Mesenteric fat pad (tissue), 1 donor: Measurements from ENCODE around the gene DDR1. TPM values are rescaled to one million over a fixed set of nuclear protein-coding genes. Genes with fewer than 3 reads are reported as not detected.
"Not testable (repeated sequence)": the region's sequence is repeated elsewhere in the genome, so short reads cannot be mapped to it uniquely, and the experiment has no call there.

Experiments used
- DNase-seq: peaks from one replicate; pipeline ENCODE4 v3.0.0-alpha.2; 2020; ENCODE audit warnings: low spot score
- total RNA-seq: library from RNA; stranded (reverse); fragmentation: NEBNext Ultra II Directional; extraction: Animal tissue kit (Norgen Biotek cat#: 25700); gene quantifications from one replicate; pipeline ENCODE4 v1.2.1, GENCODE V29; 2021
- donor health status: DM: yes; HTN: yes; CAD: no.

The DDR1 gene
- total RNA-seq, 1 donor from 2014 or later = 82.1 TPM

- DNase-seq = peak; percentile 97
Observed at GRCh38 chr6:30914076-30914853, 29.9 kb downstream of the DDR1 start, which contains the start of gene VARS2. Gene VARS2 (plus strand): TSS chr6:30914238. CDS start chr6:30914837, 599 bp downstream.

- no peak for DNase-seq
Observed at GRCh38 chr6:30914854-30915590, 30.7 kb downstream of the DDR1 start.

- no peak for DNase-seq
Observed at GRCh38 chr6:30915591-30915946, 31.2 kb downstream of the DDR1 start.

GRCh38 chr6:30917041-30917440, 32.7 kb downstream of the DDR1 start:
- DNase-seq = no peak

GRCh38 chr6:30917487-30917886, 33.2 kb downstream of the DDR1 start:
- DNase-seq = no peak

- no peak for DNase-seq
Observed at GRCh38 chr6:30918670-30919069, 34.4 kb downstream of the DDR1 start.

GRCh38 chr6:30922447-30922852, 38.1 kb downstream of the DDR1 start:
- DNase-seq = no peak

- DNase-seq = not testable (repeated sequence)
Observed at GRCh38 chr6:30924040-30924627, 39.8 kb downstream of the DDR1 start.

- DNase-seq = no peak
Observed at GRCh38 chr6:30926644-30927043, 42.3 kb downstream of the DDR1 start.

- DNase-seq = not testable (repeated sequence)
Observed at GRCh38 chr6:30927080-30927479, 42.8 kb downstream of the DDR1 start.

GRCh38 chr6:30928677-30929076, 44.4 kb downstream of the DDR1 start:
- no peak for DNase-seq

GRCh38 chr6:30930506-30930905, 46.2 kb downstream of the DDR1 start:
- DNase-seq = no peak

- no peak for DNase-seq
Observed at GRCh38 chr6:30931272-30931671, 47.0 kb downstream of the DDR1 start.

- DNase-seq = no peak
Observed at GRCh38 chr6:30931969-30932645, 47.8 kb downstream of the DDR1 start, which contains the start of gene SFTA2. Gene SFTA2 (minus strand): TSS chr6:30932170. CDS start chr6:30932096, 74 bp downstream.

GRCh38 chr6:30932665-30933365, 48.5 kb downstream of the DDR1 start:
- no peak for DNase-seq

- no peak for DNase-seq
Observed at GRCh38 chr6:30935018-30935417, 50.7 kb downstream of the DDR1 start.

- no peak for DNase-seq
Observed at GRCh38 chr6:30937265-30937664, 52.9 kb downstream of the DDR1 start.

- DNase-seq = no peak
Observed at GRCh38 chr6:30938730-30939129, 54.4 kb downstream of the DDR1 start.

GRCh38 chr6:30939473-30939872, 55.2 kb downstream of the DDR1 start:
- DNase-seq = no peak

GRCh38 chr6:30940361-30940986, 56.2 kb downstream of the DDR1 start, which contains the start of gene MUCL3:
Gene MUCL3 (plus strand): TSS chr6:30940973. CDS start chr6:30941000, 27 bp downstream.
- DNase-seq = no peak
